Thyroid gland (tissue), 4 donors: ENCODE measurements around the gene HLF. TPM values are rescaled to one million over a fixed set of nuclear protein-coding genes. Genes with fewer than 3 reads are reported as not detected.

ENCODE experiments used
- DNase-seq, 2 donors: peaks; one replicate each; pipeline ENCODE4 v3.0.0-alpha.2; 2019
- H3K27ac ChIP-seq, 3 donors: fragments of 200-600 bp; sonication (generic); 1 replicate in 2 of 3; 2 replicates in 1 of 3; pipeline ENCODE4 v1.5.1; 2016 to 2019; ENCODE audit warnings: mild to moderate bottlenecking in 1 of 3, moderate library complexity in 1 of 3
- H3K27me3 ChIP-seq: fragments of 200-600 bp; sonication (generic); one replicate; pipeline ENCODE4 v1.5.1; 2019
- H3K36me3 ChIP-seq, 2 donors: fragments of 200-600 bp; sonication (generic); one replicate each; pipeline ENCODE4 v1.5.1; 2016 to 2019
- H3K4me1 ChIP-seq, 2 donors: fragments of 200-600 bp; sonication (generic); one replicate each; pipeline ENCODE4 v1.5.1; 2017 to 2019
- H3K4me3 ChIP-seq, 3 donors: fragments of 200-600 bp; sonication (generic); replicated peaks in 1 of 3; 1 replicate in 2 of 3; 2 replicates in 1 of 3; pipeline ENCODE4 v1.5.1; 2016; ENCODE audit warnings: mild to moderate bottlenecking in 1 of 3
- H3K9me3 ChIP-seq: fragments of 200-600 bp; sonication (generic); one replicate; pipeline ENCODE4 v1.5.1; 2017
- POLR2A ChIP-seq, 2 donors: fragments of 450-650 bp; IDR thresholded peaks; one replicate each; pipeline ENCODE4 v1.6.1; 2017; ENCODE audit warnings: antibody characterized with exemption in 2 of 2, mild to moderate bottlenecking in 2 of 2, moderate library complexity in 1 of 2
- WGBS, 2 donors: methylation state at CpG; one replicate each; pipeline ENCODE4 v1.1.5; 2017; 5-methylcytosine and 5-hydroxymethylcytosine counted together
- intact Hi-C: fragments of 100-400 bp; cut with DNase I; formaldehyde crosslinking; loops from one replicate; pipeline ENCODE4 v1.15.1; 2023
- total RNA-seq, 4 donors: library from RNA; depleted of rRNA; stranded (reverse); fragments of >200 nt; gene quantifications; one replicate each; pipeline ENCODE4 v1.2.3, GENCODE V29; 2016
- TF ChIP-seq, protein P1 (sequence below), 6 experiments: fragments of 200-600 bp in 3 of 6; fragments of 450-650 bp in 3 of 6; sonication (generic) in 3 of 6; IDR thresholded peaks; one replicate each; pipeline ENCODE4 v1.5.1; 2016 to 2019; ENCODE audit warnings: antibody characterized with exemption in 6 of 6, mild to moderate bottlenecking in 2 of 6, inconsistent platforms in 1 of 6, moderate library complexity in 1 of 6

HLF gene
- total RNA-seq, 4 donors from 2014 or later, result 39.4 to 54.1 (median 51.7) TPM

DNA sequence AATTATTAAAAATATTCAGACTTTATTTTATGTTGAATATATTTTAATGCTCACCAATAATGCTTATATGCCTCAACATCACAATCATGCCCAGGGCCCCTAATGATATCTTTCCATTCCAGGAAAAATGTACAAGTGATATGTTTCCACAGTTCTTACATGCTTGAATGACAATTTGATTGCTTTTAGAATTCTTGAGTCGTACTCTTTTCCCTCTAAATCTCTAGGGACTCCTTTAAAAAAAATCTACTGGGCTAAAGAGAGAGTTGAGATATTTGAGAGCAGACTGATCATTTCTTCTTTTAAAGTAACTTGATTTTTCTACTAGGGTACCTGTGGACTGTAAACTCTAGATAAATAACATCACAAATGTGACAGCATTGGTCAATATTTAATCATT lies 18.2 kb upstream of the HLF start:
- Histone ChIP-seq H3K27me3 (no peaks in the 10 kb centered on the region), H3K36me3 (no peaks in the 10 kb centered on the region), H3K9me3 (no peaks in the 10 kb centered on the region), H3K4me3 (no peak overlapping the region), H3K27ac (no peak overlapping the region), H3K4me1 (no peaks in the 10 kb centered on the region)
- intact Hi-C loops, result loop anchor here (10.0 kb wide), 1 partner anchor 48 kb away; no protein-coding TSS in a partner anchor
- WGBS, 2 donors, result 15 to 17% methylated on average over 1 of the region's 1 CpG
- TF ChIP-seq POLR2A (IDR thresholded peaks at IDR 0.05), result no peak
- TF ChIP-seq, protein P1, sequence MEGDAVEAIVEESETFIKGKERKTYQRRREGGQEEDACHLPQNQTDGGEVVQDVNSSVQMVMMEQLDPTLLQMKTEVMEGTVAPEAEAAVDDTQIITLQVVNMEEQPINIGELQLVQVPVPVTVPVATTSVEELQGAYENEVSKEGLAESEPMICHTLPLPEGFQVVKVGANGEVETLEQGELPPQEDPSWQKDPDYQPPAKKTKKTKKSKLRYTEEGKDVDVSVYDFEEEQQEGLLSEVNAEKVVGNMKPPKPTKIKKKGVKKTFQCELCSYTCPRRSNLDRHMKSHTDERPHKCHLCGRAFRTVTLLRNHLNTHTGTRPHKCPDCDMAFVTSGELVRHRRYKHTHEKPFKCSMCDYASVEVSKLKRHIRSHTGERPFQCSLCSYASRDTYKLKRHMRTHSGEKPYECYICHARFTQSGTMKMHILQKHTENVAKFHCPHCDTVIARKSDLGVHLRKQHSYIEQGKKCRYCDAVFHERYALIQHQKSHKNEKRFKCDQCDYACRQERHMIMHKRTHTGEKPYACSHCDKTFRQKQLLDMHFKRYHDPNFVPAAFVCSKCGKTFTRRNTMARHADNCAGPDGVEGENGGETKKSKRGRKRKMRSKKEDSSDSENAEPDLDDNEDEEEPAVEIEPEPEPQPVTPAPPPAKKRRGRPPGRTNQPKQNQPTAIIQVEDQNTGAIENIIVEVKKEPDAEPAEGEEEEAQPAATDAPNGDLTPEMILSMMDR (IDR thresholded peaks at IDR 0.05), result no peak
- no peak for DNase-seq

DNA sequence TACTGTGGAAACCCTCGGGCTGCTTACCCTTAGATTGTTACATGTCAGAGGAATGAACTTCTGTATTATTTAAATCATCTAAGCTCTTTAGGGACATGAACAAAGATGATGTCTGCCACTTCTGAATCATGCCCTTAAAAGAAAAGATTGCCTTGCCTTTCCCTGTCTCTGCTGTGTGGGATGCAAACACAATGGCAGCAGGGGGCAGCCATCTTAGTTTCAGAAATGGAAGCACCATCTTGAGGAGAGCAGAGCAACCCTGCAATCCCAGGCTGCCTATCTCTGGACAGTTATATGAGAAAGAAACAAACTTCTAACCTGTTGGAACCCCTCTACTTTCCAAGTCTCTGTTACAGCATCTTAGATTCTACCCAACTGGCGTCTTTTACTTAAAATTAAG lies 16.7 kb upstream of the HLF start:
- intact Hi-C loops, result loop anchor here (10.0 kb wide), 1 partner anchor 47 kb away; no protein-coding TSS in a partner anchor
- H3K36me3 ChIP-seq, result no peaks in the 10 kb centered on the region

DNA sequence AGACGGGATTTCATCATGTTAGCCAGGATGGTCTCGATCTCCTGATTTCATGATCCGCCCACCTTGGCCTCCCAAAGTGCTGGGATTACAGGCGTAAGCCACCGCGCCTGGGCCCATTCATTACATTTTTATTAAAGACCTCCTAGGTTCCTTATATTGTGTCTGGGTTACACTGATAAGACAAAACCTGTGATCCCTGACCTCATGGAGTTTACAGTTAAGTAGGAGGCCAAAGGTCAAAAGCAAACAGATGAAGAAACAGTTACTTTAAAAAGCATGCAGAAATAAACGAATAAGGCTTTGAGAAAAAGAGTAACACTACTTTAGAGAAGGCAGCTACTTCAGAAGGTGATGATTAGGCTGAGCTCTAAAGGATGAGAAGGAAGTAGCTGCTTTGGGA lies 14.9 kb upstream of the HLF start:
- Histone ChIP-seq H3K4me3 (no peak overlapping the region), H3K27ac (no peak overlapping the region), H3K36me3 (no peaks in the 10 kb centered on the region), H3K9me3 (no peaks in the 10 kb centered on the region), H3K4me1 (no peaks in the 10 kb centered on the region), H3K27me3 (no peaks in the 10 kb centered on the region)
- intact Hi-C loops, result loop anchor here (10.0 kb wide), 1 partner anchor 45 kb away; no protein-coding TSS in a partner anchor
- 94 to 95% methylated on average over 7 of the region's 7 CpGs for WGBS, 2 donors
- no peak for TF ChIP-seq POLR2A (IDR thresholded peaks at IDR 0.05)
- TF ChIP-seq, protein P1 (IDR thresholded peaks at IDR 0.05), result no peak
- DNase-seq, result no peak

More for the DNA sequence above, 16.7 kb upstream of the HLF start:
- H3K9me3 ChIP-seq, result no peaks in the 10 kb centered on the region
- no peaks in the 10 kb centered on the region for H3K4me1 ChIP-seq
- no peak overlapping the region for H3K4me3 ChIP-seq
- H3K27ac ChIP-seq, result no peak overlapping the region
- no peaks in the 10 kb centered on the region for H3K27me3 ChIP-seq
- no peak for DNase-seq
- TF ChIP-seq POLR2A (IDR thresholded peaks at IDR 0.05), result no peak
- TF ChIP-seq, protein P1 (IDR thresholded peaks at IDR 0.05), result no peak
- WGBS, 2 donors, result 80 to 91% methylated on average over 2 of the region's 2 CpGs

DNA sequence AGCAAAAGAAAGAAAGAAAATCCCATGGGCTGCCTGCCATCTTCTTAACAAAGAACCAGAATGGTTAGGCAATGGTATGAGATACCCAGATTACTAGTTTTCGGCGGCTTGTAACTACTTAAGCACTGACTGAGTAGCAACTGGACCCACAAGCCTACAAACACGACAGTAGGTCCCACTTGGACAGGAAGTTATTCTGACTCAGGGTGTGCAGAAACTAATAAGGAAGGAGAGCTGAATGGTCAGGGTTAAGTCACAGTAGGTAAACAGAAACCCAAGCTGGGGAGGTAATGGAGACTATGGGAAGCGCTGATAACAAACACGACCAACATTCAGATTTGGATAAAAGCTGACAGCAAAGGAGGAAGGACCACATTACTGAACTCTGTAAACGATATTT lies 10.4 kb upstream of the HLF start:
- Histone ChIP-seq H3K36me3 (no peaks in the 10 kb centered on the region), H3K4me3 (no peak overlapping the region), H3K27ac (no peak overlapping the region), H3K9me3 (no peaks in the 10 kb centered on the region), H3K4me1 (no peaks in the 10 kb centered on the region), H3K27me3 (no peaks in the 10 kb centered on the region)
- DNase-seq, result no peak
- TF ChIP-seq, protein P1 (IDR thresholded peaks at IDR 0.05), result no peak
- no peak for TF ChIP-seq POLR2A (IDR thresholded peaks at IDR 0.05)
- WGBS, 2 donors, result 80 to 81% methylated on average over 6 of the region's 6 CpGs
- intact Hi-C loops, result no loop called here

DNA sequence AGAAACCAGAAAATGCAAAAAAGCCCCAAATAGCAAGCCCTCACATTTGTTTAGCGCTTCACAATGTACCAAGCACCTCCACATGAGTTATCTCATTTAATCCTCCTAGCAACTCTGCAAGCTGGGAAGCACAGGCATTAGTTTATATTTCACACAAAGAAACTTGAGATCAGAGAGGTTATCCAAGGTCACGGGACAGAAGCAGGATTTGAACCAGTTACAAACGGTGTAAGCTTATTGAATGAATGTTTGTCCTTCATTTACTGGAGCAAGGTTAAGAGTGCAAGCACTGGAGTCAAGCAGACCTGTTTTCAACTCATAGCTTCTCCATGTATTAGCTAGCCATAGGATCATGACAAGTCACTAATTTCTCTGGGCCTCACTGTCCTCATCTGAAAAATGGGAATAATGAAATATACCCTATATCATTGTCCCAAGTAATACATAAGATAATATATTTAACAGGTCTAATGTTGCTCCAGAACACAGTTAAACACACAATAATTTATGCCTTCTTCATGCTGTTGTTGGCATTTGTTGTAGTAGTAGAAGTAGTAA lies 6.1 kb upstream of the HLF start:
- intact Hi-C loops, result no loop called here
- Histone ChIP-seq H3K4me3 (no peak overlapping the region), H3K27ac (no peak overlapping the region), H3K27me3 (no peaks in the 10 kb centered on the region), H3K36me3 (no peaks in the 10 kb centered on the region), H3K9me3 (no peaks in the 10 kb centered on the region), H3K4me1 (peaks cover 0 to 8% of the 10 kb centered on the region in 2 donors)
- DNase-seq, result no peak
- WGBS, 2 donors, result 89 to 92% methylated on average over 3 of the region's 3 CpGs
- TF ChIP-seq POLR2A (IDR thresholded peaks at IDR 0.05), result no peak
